Sigmoid colon (tissue), 7 donors: ENCODE data around the gene MAP3K20. TPM values are rescaled to one million over a fixed set of nuclear protein-coding genes. Genes with fewer than 3 reads are reported as not detected.
A peak's percentile ranks its signal among the peaks of the same experiment; 100 is the strongest.

Source experiments
- DNase-seq: peaks from one replicate; pipeline ENCODE4 v3.0.0-alpha.2; 2019
- H3K27ac ChIP-seq, 4 donors: fragments of 200-600 bp; sonication (generic); one replicate each; pipeline ENCODE4 v1.5.1; 2016 to 2019; ENCODE audit warnings: mild to moderate bottlenecking in 1 of 4
- H3K27me3 ChIP-seq, 3 donors: fragments of 200-600 bp; sonication (generic); one replicate each; pipeline ENCODE4 v1.5.1; 2019; ENCODE audit warnings: mild to moderate bottlenecking in 1 of 3
- H3K36me3 ChIP-seq, 4 donors: fragments of 200-600 bp; sonication (generic); one replicate each; pipeline ENCODE4 v1.5.1; 2016 to 2019
- H3K4me1 ChIP-seq, 4 donors: fragments of 200-600 bp; sonication (generic); one replicate each; pipeline ENCODE4 v1.5.1; 2017 to 2019
- H3K4me3 ChIP-seq, 4 donors: fragments of 200-600 bp; sonication (generic); one replicate each; pipeline ENCODE4 v1.5.1; 2017 to 2019; ENCODE audit warnings: mild to moderate bottlenecking in 2 of 4, moderate library complexity in 1 of 4
- H3K9me3 ChIP-seq, 4 donors: fragments of 200-600 bp in 3 of 4; sonication (generic) in 3 of 4; one replicate each; pipeline versions ENCODE4 v1.5.1 to v1.6.1; 2013 to 2019
- EP300 ChIP-seq, 4 donors: sonication (generic); formaldehyde crosslinking; IDR thresholded peaks; one replicate each; pipeline ENCODE4 v1.6.1; 2017; ENCODE audit warnings: antibody characterized with exemption in 4 of 4
- POLR2A ChIP-seq, 2 donors: fragments of 450-650 bp; IDR thresholded peaks; one replicate each; pipeline ENCODE4 v1.6.1; 2016; ENCODE audit warnings: antibody characterized with exemption in 2 of 2, mild to moderate bottlenecking in 2 of 2, moderate library complexity in 2 of 2
- POLR2AphosphoS5 ChIP-seq, 4 donors: sonication (generic); formaldehyde crosslinking; IDR thresholded peaks; one replicate each; pipeline ENCODE4 v1.6.1; 2017; ENCODE audit warnings: antibody characterized with exemption in 4 of 4
- WGBS, 2 donors: extraction: QIAGEN DNeasy Blood & Tissue Kit; methylation state at CpG; one replicate each; pipeline ENCODE4 v1.1.7; 2013; 5-methylcytosine and 5-hydroxymethylcytosine counted together
- intact Hi-C: fragments of 100-400 bp; cut with DNase I; formaldehyde crosslinking; loops from one replicate; pipeline ENCODE4 v1.15.1; 2023
- polyA plus RNA-seq, 3 donors: library from polyadenylated mRNA; stranded (reverse); fragments of 200-250 nt; gene quantifications; one replicate each; pipeline ENCODE4 v1.2.3, GENCODE V29; 2013
- total RNA-seq, 4 donors: library from RNA; depleted of rRNA; stranded (reverse); fragments of >200 nt; gene quantifications; one replicate each; pipeline ENCODE4 v1.1.0, GENCODE V29; 2016
- TF ChIP-seq, protein P1 (sequence below), 4 experiments: fragments of 450-650 bp in 3 of 4; fragments of 200-600 bp in 1 of 4; IDR thresholded peaks; one replicate each; pipeline ENCODE4 v1.5.1; 2016 to 2019; ENCODE audit warnings: antibody characterized with exemption in 4 of 4, mild to moderate bottlenecking in 3 of 4, moderate library complexity in 2 of 4
- donor health status: healthy with polysubstance abuse.
- donor health status: Bipolar disorder and iron deficiency.
- donor health status: healthy.

The MAP3K20 gene
- total and polyA plus RNA-seq, 7 donors: 6.2 to 255 (median 189) TPM

DNA sequence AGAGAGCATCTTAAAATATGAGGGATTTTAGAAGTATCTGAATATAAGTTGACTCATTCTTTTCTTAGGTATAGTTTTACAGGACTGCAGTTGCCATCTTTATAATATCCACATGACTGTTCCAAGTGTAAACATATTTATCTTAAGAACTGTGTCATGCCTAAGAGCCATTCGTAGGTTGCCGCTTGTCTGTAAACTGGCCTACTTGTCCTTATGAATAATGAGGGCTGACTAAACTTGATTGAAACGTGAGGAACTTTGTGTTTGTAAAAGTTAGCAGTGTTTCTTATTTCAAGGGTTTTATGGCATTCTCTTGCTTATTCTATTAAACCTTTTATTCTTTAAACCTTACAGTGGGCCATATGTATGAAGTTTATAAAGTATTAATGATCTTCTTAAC is 99.6 kb downstream of the MAP3K20 start:
- H3K9me3 ChIP-seq: no peaks in the 10 kb centered on the region
- TF ChIP-seq POLR2A (IDR thresholded peaks at IDR 0.05): no peak
- TF ChIP-seq POLR2AphosphoS5 (IDR thresholded peaks at IDR 0.05): no peak
- TF ChIP-seq EP300 (IDR thresholded peaks at IDR 0.05): no peak
- TF ChIP-seq, protein P1, sequence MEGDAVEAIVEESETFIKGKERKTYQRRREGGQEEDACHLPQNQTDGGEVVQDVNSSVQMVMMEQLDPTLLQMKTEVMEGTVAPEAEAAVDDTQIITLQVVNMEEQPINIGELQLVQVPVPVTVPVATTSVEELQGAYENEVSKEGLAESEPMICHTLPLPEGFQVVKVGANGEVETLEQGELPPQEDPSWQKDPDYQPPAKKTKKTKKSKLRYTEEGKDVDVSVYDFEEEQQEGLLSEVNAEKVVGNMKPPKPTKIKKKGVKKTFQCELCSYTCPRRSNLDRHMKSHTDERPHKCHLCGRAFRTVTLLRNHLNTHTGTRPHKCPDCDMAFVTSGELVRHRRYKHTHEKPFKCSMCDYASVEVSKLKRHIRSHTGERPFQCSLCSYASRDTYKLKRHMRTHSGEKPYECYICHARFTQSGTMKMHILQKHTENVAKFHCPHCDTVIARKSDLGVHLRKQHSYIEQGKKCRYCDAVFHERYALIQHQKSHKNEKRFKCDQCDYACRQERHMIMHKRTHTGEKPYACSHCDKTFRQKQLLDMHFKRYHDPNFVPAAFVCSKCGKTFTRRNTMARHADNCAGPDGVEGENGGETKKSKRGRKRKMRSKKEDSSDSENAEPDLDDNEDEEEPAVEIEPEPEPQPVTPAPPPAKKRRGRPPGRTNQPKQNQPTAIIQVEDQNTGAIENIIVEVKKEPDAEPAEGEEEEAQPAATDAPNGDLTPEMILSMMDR (IDR thresholded peaks at IDR 0.05): no peak
- WGBS, 2 donors: 59 to 72% methylated on average over 3 of the region's 3 CpGs
- H3K27ac ChIP-seq: no peak overlapping the region
- DNase-seq: no peak
- no peak overlapping the region for H3K4me3 ChIP-seq
- H3K27me3 ChIP-seq: no peaks in the 10 kb centered on the region
- H3K4me1 ChIP-seq: peaks cover 0 to 27% (median 0%) of the 10 kb centered on the region in 4 donors
- H3K36me3 ChIP-seq: peaks cover 0 to under 1% (median 0%) of the 10 kb centered on the region in 4 donors
- intact Hi-C loops: no loop called here

DNA sequence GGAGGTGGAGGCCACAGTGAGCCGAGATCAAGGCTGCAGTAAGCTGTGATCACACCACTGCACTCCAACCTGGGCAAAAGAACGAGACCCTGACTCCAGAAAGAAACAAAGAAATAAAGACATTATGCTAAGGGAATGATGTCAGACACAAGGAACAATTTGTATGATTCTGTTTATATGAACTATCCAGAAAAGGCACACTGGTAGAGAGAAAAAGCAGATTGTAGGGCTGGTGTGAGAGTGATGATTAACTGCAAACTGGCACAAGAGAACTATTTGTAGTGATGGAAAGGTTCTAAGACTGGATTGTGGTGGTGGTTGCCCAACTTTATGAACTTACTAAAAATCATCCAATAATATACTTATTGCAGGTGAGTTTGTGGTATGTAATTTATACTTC is 106.3 kb downstream of the MAP3K20 start:
- Histone ChIP-seq H3K9me3 (peaks cover 0 to 3% (median 0%) of the 10 kb centered on the region in 4 donors), H3K36me3 (no peaks in the 10 kb centered on the region), H3K4me1 (peaks cover 0 to 37% (median 30%) of the 10 kb centered on the region in 4 donors), H3K4me3 (no peak overlapping the region), H3K27ac (peak overlapping the region; percentile 66 to 82 (median 78)), H3K27me3 (no peaks in the 10 kb centered on the region)
- WGBS, 2 donors: 94 to 95% methylated on average over 2 of the region's 2 CpGs
- DNase-seq: no peak
- intact Hi-C loops: no loop called here
- TF ChIP-seq POLR2AphosphoS5 (IDR thresholded peaks at IDR 0.05) (peak; percentile 48 to 77 (median 62)), EP300 (IDR thresholded peaks at IDR 0.05) (peak in 3 of 4 donors; percentile 19 to 60 (median 56))
- TF ChIP-seq, protein P1 (IDR thresholded peaks at IDR 0.05): no peak

- 77 to 81% methylated on average over 11 of the region's 11 CpGs for WGBS, 2 donors
- TF ChIP-seq EP300 (IDR thresholded peaks at IDR 0.05): peak in 1 of 4 donors; percentile 39
- TF ChIP-seq, protein P1 (IDR thresholded peaks at IDR 0.05): no peak
- no peak for TF ChIP-seq POLR2A (IDR thresholded peaks at IDR 0.05)
- peak in 3 of 4 donors; percentile 45 to 72 (median 51) for TF ChIP-seq POLR2AphosphoS5 (IDR thresholded peaks at IDR 0.05)
- intact Hi-C loops: no loop called here
- peak overlapping the region; percentile 66 to 82 (median 78) for H3K27ac ChIP-seq
- H3K36me3 ChIP-seq: peaks cover 0 to 2% (median 0%) of the 10 kb centered on the region in 4 donors
- peaks cover 0 to 58% (median 45%) of the 10 kb centered on the region in 4 donors for H3K4me1 ChIP-seq
- DNase-seq: peak; percentile 81
- no peak overlapping the region for H3K4me3 ChIP-seq
- peaks cover 0 to 3% (median 0%) of the 10 kb centered on the region in 4 donors for H3K9me3 ChIP-seq
- H3K27me3 ChIP-seq: no peaks in the 10 kb centered on the region
Observed at GRCh38 chr2:173184031-173185004, 108.7 kb downstream of the MAP3K20 start.

DNA sequence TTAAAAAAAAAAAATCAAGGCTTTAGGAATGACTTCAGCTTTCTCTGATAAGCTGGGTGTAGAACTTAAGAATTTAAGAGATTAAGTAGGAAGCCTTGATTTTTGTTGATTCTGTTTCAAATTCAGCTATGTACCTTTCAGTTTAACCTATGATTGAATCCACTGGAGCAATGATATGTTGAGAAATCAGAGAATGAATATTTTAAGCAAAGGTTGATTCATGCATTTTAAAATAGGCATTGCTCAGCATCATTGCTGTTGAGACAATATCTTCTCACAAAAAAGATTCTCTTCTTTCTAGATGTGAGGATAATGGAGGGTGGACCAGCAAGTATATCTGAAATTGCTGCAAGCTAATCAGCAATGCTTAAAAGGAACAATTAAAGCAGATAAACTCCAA is 109.8 kb downstream of the MAP3K20 start:
- TF ChIP-seq, protein P1 (IDR thresholded peaks at IDR 0.05): no peak
- TF ChIP-seq POLR2A (IDR thresholded peaks at IDR 0.05) (no peak), POLR2AphosphoS5 (IDR thresholded peaks at IDR 0.05) (no peak), EP300 (IDR thresholded peaks at IDR 0.05) (no peak)
- Histone ChIP-seq H3K36me3 (peaks cover 0 to 7% (median 0%) of the 10 kb centered on the region in 4 donors), H3K27ac (peak overlapping the region; percentile 66 to 82 (median 78)), H3K4me3 (no peak overlapping the region), H3K9me3 (peaks cover 0 to 3% (median 0%) of the 10 kb centered on the region in 4 donors), H3K27me3 (no peaks in the 10 kb centered on the region), H3K4me1 (peaks cover 0 to 58% (median 45%) of the 10 kb centered on the region in 4 donors)
- intact Hi-C loops: no loop called here
- no peak for DNase-seq
